Brain pericyte (primary cell): ENCODE data around the gene LCN1.

ENCODE experiments used
- DNase-seq: peaks from one replicate; pipeline ENCODE4 v3.0.0-alpha.2; 2012; ENCODE audit warnings: low read depth, low spot score

Gene LCN1

GRCh38 chr9:135565636-135566035, 44.4 kb downstream of the LCN1 start:
- no peak for DNase-seq

- DNase-seq = no peak
Measured at GRCh38 chr9:135566552-135566951, 45.3 kb downstream of the LCN1 start.

- DNase-seq = no peak
Measured at GRCh38 chr9:135567311-135567710, 46.1 kb downstream of the LCN1 start.

GRCh38 chr9:135568026-135568425, 46.8 kb downstream of the LCN1 start:
- no peak for DNase-seq

GRCh38 chr9:135570456-135570855, 49.2 kb downstream of the LCN1 start:
- DNase-seq = no peak

GRCh38 chr9:135572233-135572632, 51.0 kb downstream of the LCN1 start:
- no peak for DNase-seq

- DNase-seq = no peak
Measured at GRCh38 chr9:135573124-135573523, 51.9 kb downstream of the LCN1 start.

- no peak for DNase-seq
Measured at GRCh38 chr9:135574331-135574730, 53.1 kb downstream of the LCN1 start.

- DNase-seq = no peak
Measured at GRCh38 chr9:135574943-135575342, 53.7 kb downstream of the LCN1 start.
